BE2C (cell line): ENCODE data around the gene BSCL2.
"Not testable (repeated sequence)": the region's sequence is repeated elsewhere in the genome, so short reads cannot be mapped to it uniquely, and the experiment has no call there.

Source experiments
- DNase-seq: peaks from one replicate; pipeline ENCODE4 v3.0.0-alpha.2; 2020
- H3K27me3 ChIP-seq: fragments of 250-450 bp; sonication (Bioruptor Pico); 2 replicates; pipeline ENCODE4 v1.5.1; 2020; ENCODE audit warnings: mild to moderate bottlenecking
- H3K36me3 ChIP-seq: fragments of 250-450 bp; sonication (Bioruptor Pico); 2 replicates; pipeline ENCODE4 v1.5.1; 2020; ENCODE audit warnings: mild to moderate bottlenecking
- H3K4me1 ChIP-seq: fragments of 250-450 bp; sonication (Bioruptor Pico); 2 replicates; pipeline ENCODE4 v1.5.1; 2020
- H3K4me3 ChIP-seq: 2 replicates; pipeline ENCODE4 v1.5.1; 2011; ENCODE audit warnings: low read depth, low read length
- H3K9me3 ChIP-seq: fragments of 250-450 bp; sonication (Bioruptor Pico); 2 replicates; pipeline ENCODE4 v1.5.1; 2020
- TF ChIP-seq, protein P1 (sequence below): IDR thresholded peaks from 2 replicates; pipeline ENCODE4 v1.5.1; 2012; ENCODE audit warnings: mild to moderate bottlenecking, low read depth, low read length

Gene BSCL2

DNA sequence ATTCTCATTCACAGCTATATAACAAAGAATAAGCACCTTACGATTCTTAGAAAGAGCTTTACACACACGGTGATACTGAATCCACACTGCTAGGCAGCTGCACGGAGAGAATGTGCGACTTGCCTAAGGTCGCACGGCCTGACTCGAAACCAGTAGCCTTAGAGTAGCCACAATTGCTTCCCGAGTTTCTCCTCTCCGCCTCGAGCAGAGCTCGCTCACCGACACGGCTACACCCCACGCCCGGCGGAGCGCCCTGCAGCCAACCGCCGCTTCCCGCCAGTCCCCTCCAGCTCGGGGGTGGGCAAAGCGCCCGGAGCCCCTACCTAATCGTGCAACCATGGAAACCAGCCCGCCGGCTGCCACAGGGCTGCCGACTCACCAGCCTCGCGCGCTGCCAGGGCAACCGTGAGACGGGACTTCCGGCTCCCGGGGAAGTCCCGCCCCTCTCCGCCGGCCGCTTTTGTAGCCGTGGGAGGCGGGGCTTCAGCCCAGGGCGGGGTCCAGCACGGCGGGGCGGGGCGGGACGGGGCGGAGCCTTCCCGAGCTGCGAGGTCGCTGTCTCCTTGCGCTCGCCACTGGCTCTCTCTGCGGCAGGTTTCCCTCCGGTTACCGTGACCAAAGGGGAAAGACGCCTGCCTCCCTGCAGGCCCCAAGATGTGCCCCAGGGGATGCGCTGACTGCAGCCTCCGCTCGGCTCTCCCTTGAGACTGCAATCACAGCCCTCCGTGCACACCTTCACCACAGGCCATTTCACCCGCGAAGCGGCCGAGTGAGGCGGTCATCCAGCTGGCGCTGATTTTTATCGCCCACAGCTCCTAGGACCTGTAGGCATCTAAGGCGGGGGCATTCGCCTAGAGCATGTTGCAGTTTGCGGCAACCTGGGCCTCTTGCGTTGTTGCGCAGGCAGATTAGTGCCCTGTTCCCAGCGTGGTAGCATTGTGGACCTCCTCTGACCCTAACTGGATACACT, 1.1 kb downstream of the BSCL2 start:
- Histone ChIP-seq H3K4me1 (peaks cover 8% of the 10 kb centered on the region), H3K9me3 (no peaks in the 10 kb centered on the region), H3K36me3 (peaks cover 14% of the 10 kb centered on the region), H3K27me3 (no peaks in the 10 kb centered on the region), H3K4me3 (peak overlapping the region; percentile 74)
- peak; percentile 93 for DNase-seq
- TF ChIP-seq, protein P1, sequence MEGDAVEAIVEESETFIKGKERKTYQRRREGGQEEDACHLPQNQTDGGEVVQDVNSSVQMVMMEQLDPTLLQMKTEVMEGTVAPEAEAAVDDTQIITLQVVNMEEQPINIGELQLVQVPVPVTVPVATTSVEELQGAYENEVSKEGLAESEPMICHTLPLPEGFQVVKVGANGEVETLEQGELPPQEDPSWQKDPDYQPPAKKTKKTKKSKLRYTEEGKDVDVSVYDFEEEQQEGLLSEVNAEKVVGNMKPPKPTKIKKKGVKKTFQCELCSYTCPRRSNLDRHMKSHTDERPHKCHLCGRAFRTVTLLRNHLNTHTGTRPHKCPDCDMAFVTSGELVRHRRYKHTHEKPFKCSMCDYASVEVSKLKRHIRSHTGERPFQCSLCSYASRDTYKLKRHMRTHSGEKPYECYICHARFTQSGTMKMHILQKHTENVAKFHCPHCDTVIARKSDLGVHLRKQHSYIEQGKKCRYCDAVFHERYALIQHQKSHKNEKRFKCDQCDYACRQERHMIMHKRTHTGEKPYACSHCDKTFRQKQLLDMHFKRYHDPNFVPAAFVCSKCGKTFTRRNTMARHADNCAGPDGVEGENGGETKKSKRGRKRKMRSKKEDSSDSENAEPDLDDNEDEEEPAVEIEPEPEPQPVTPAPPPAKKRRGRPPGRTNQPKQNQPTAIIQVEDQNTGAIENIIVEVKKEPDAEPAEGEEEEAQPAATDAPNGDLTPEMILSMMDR = no peak

DNA sequence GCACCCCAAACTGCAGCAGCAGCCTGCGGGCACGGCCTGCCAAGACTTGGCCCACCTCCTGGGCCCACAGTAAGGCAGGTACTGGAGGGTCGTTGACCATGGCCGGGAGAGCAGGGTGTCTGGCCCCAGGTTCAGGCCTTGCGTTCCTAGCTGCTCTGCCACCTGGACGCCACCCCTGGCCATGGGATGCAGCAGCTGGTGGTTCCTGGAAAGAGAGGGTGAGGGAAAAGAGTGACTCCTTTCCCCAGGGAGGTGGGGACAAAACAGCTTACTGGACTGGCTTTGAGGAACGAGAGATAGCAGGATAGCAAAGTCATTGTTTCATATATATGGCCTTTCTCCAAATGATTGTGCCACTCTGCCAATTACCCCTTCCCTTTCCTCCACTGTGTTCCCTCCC, 1.8 kb downstream of the BSCL2 start:
- peaks cover 8% of the 10 kb centered on the region for H3K4me1 ChIP-seq
- H3K36me3 ChIP-seq = peaks cover 12% of the 10 kb centered on the region
- H3K27me3 ChIP-seq = no peaks in the 10 kb centered on the region
- TF ChIP-seq, protein P1 = no peak
- H3K9me3 ChIP-seq = no peaks in the 10 kb centered on the region
- H3K4me3 ChIP-seq = peak overlapping the region; percentile 74
- peak; percentile 24 for DNase-seq

DNA sequence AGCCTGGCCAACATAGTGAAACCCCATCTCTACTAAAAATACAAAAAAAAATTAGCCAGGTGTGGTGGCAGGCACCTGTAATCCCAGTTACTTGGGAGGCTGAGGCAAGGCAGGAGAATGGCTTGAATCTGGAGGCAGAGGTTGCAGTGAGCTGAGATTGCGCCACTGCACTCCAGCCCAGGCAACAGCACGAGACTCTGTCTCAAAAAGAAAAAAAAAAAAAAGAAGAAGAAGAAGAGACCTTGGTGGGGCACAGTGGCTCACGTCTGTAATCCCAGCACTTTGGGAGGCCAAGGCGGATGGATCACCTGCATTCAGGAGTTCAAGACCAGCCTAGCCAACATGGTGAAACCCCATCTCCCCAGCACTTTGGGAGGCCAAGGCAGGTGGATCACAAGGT, 3.3 kb downstream of the BSCL2 start:
- H3K27me3 ChIP-seq, H3K36me3 ChIP-seq, H3K4me1 ChIP-seq, DNase-seq, H3K4me3 ChIP-seq, H3K9me3 ChIP-seq: not testable (repeated sequence)

DNA sequence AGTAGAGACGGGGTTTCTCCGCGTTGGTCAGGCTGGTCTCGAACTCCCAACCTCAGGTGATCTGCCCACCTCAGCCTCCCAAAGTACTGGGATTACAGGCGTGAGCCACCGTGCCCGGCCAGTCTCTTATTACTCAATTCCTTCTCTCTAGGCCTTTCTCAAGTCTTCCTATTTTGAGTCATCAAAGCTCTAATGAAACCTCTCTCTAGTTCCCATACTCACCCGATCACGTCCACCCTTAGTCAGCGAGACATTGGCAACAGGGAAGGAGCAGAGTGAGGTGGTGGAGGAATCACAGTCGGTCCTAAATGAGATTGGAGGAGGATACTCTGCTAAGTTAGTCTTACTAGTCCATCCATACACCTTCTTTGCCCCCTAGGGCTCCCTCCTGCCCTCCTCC, 5.0 kb downstream of the BSCL2 start:
- no peaks in the 10 kb centered on the region for H3K9me3 ChIP-seq
- H3K4me3 ChIP-seq = no peak overlapping the region
- no peaks in the 10 kb centered on the region for H3K27me3 ChIP-seq
- H3K4me1 ChIP-seq = no peaks in the 10 kb centered on the region; the same call in 1 of the 2 replicates
- DNase-seq = no peak
- TF ChIP-seq, protein P1 = no peak
- peaks cover 3% of the 10 kb centered on the region; the same call in 1 of the 2 replicates for H3K36me3 ChIP-seq

DNA sequence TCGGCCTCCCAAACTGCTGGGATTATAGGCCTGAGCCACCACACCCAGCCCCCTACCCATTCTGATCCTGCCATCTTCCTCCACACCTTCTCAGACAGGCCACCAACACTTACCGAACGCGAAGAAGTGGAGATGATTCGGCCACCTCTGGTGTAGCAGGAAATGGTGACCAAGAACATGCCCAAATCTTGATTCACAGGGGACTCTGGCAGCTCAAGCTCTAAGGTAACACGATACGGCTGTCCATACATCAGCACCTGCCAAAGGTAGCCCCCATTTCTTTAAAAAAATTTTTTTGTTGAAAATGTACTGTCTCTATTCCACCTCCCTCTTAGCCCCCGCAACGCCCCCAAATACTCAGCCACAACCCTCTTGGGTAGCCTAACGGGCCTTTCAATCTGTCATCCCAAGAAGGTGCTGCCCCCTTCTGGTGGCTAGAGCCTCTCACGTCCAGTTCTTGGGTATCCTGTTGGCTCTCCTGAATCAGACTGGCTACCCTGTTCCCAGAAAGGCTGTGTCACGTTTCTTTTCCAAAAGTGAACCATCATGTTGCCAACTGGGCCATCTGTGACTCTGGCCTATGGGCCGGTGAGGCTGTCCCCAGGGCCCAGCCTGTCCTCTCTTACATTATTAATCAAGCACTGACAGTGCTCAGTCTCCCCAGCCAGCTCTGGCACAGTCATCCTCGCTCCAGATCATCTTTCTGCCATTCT, 12.6 kb downstream of the BSCL2 start:
- no peaks in the 10 kb centered on the region for H3K27me3 ChIP-seq
- no peaks in the 10 kb centered on the region for H3K4me1 ChIP-seq
- peak; percentile 72 for DNase-seq
- TF ChIP-seq, protein P1 = peak; percentile 78
- H3K9me3 ChIP-seq = no peaks in the 10 kb centered on the region
- no peaks in the 10 kb centered on the region; the same call in none of the 2 replicates for H3K36me3 ChIP-seq
- no peak overlapping the region for H3K4me3 ChIP-seq

DNA sequence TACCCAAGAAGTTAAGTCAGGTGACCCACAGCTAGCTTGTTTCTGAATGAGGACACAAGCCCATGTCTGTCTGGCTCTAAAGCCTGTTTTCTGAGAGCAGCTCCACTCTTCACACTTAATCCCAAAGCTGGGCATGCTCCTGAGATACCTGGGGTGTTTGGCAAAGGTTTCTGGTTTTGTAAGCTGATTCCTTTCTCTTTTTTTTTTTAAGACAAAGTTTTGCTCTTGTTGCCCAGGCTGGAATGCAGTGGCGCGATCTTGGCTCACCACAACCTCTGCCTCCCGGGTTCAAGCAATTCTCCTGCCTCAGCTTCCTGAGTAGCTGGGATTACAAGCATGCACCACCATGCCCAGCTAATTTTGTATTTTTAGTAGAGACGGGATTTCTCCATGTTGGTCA, 13.6 kb downstream of the BSCL2 start:
- not testable (repeated sequence) for H3K27me3 ChIP-seq, H3K4me3 ChIP-seq, H3K36me3 ChIP-seq, DNase-seq, H3K4me1 ChIP-seq, H3K9me3 ChIP-seq
